Activated CD4-positive, CD25-positive, alpha-beta regulatory T cell treated with anti-CD3 and anti-CD28 coated beads, Interleukin-2, amount 50 U/mL, for 72 hours (primary cell): ENCODE data around the gene HYDIN.

Experiments used
- DNase-seq: peaks from one replicate; pipeline ENCODE4 v3.0.0; 2021

HYDIN gene

DNA sequence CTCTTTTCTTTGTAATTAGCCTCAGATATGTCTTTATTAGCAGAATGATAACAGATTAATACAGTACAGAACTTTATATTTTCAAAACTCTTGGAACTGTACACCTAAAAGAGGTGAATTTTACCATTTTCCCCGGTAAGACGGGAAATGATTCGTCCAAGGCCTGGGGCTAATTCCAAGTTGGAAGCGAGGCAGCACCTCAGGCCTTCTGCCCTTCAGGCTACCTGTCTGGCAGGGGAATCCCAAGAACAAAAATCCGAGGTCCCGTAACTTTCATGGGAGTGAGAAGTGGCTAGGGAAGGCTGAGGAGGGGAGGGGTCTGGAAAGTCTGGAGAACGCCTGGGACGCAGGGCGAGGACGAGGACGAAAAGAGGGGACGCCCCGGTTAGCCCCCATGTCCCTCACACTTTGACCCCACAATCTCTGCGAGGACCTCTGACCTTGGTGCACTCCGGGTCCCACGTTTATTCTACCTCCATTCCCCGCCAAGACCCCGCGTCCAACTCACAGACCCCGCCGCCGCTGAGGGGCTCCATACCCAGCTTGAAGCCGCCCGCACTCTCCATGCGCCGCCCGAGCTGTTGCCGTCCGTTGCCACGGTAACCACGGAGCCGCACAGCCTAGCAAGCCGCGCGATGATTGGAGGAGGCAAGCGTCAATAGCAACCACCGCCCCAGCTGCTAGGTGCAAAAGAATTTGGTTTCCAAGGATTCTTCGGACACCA, at the start of gene HYDIN:
Gene HYDIN, minus strand, starts transcription at position 601 of the 724 bp plus-strand sequence. CDS start 43,827 bp downstream, outside the sequence.
- no peak for DNase-seq

DNA sequence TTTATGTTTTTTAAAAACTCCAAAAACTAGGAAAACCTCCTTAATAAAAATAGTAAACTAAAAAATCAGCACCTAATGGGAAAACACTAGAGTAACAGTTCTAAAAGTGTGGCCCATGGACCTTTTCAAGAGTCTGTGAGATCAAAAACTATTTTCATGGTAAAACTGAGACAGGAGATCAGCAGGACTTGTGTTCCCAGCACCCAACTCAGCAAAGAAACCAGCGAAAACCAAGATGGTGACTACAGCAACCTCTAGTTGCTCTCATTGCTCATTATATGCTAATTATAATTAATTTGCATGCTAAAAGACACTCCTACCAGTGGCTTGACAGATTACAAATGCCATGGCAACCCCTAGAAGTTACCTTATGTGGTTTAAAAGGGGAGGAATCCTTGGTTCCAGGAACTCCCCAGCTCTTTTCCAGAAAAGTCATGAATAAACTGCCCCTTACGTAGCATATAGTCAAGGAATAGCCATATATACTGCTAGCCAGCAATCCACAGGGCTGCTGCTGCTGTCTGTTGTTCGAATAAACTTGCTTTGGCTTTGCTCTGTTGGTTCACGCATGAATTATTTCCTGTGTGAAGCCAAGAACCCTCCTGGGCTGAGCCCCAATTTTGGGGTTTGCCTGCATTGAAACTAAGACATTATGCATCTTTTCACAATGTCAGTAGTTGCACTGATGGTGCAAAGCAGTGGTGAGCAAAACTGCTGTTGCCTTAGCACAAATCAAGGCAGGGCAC, 46.2 kb upstream of the HYDIN start:
- no peak for DNase-seq

DNA sequence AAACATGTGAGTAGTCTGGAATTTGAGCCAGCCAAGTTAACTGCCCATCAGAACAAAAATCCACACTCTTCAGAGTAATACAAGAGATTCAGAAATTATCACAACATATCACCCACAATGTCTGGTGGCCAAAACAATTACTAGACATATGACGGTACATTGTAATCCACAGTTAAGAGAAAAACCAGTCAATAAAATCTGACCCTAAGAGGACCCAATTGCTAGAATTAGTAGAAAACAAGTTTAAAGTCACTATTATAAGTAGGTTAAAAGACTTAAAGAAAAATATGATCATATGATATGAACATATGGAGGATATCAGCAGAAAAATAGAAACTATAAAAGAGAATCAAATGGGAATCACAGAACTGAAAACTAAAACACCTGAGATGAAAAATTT, 42.9 kb upstream of the HYDIN start:
- no peak for DNase-seq

DNA sequence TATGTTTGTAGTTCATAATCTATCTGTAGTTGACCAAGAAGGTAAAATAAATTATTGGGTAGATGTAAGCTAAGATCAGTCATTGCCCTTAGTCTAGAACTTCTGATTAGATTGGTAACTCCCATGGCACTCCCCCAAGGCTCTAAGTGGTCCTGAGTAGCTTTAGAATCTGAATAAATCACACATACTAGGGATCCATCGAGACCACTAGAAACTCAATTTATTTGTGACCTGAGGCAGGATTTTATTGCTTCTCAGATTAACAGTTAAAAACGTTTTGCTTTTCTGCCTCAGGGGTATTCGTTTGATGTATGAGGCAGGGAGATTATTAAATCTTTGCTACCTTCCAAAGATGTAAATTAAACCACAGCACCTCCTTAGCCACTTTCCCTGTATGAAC, 33.8 kb upstream of the HYDIN start:
- DNase-seq = no peak

DNA sequence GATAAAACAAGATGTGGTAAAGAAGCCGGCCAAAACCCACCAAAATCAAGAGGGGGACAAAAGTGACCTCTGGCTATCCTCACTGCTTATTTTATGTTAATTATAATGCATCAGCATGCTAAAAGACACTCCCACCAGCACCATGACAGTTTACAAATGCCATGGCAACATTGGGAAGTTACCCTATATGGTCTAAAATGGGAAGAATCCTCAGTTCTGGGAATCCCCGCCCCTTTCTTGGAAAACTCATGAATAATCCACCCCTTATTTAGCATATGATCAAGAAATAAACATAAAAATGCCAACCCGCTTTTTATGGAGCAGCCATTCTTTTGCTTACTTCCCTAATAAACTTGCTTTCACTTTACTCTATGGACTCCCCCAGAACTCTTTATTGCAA, 33.1 kb upstream of the HYDIN start:
- DNase-seq = no peak

DNA sequence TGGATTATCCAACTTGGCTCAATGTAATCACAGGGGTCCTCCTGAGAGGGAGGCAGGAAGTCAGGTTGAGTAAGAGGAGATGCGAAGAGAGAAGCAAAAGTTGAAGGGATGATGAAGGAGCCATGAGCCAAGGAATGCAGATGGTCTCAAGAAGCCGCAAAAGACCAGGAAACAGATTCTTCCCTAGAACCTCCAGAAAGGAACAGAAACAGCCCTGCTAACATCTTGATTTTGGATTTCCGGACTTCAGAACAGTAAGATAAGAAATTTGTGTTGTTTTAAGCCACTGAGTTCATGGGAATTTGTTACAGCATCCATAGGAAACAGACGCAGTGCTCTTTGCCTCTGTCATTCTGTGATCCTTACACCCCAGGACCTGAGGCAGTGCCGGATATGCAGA, 31.9 kb upstream of the HYDIN start:
- no peak for DNase-seq

DNA sequence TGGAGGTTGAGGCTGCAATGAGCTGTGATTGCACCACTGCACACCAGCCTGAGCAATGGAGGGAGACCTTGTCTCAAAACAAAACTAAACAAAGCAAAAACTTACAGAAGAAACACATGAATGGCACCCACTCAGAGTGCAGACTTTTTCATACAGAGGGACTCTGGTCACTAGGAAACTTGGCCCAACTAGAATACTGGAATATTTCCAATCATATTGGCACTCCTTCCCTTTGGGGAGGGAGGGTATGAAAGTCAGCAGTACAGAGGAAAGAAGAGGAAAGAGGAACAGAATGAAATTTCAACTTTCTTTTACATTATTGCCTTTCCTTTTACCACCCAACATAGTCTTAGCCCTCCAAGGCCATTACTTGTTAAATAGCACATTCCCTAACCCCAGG, 30.5 kb upstream of the HYDIN start:
- DNase-seq = no peak

DNA sequence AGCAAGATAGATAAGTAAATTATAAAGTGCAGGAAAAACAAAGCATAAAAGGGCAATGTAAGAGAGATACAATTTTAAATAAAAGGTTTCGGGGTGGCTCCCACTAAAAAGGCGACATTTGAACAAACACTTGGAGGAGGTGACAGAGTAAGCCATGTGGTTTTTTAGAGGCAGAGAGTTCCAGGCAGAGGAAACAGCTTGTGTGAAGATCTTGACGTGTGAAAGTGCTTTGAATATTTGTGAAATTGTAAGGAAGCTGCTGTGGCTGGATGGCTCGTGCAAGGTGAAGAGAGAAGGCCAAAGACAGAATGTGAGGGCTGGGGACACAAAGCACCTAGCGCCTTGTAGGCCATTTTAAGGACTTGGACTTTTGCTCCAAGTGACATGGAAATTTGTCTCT, 28.6 kb upstream of the HYDIN start:
- no peak for DNase-seq

DNA sequence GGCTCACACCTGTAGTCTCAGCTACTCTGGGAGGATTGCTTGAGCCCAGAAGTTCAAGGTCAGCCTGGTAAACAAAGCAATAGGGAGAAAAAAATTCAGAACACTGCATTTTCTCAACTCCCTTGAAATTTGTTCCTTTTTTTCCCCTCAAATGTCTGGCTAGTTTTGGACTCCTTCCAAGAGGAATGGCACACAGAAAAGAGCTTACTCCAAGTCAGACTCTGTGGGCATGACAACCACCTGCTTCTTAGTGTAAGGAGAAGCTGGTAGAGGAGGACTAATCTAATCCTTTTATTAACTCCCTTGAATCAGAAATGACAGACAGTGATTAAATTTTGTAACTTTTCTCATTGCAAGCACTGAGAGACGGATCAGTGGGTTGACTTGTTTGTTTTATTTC, 27.9 kb upstream of the HYDIN start:
- no peak for DNase-seq

DNA sequence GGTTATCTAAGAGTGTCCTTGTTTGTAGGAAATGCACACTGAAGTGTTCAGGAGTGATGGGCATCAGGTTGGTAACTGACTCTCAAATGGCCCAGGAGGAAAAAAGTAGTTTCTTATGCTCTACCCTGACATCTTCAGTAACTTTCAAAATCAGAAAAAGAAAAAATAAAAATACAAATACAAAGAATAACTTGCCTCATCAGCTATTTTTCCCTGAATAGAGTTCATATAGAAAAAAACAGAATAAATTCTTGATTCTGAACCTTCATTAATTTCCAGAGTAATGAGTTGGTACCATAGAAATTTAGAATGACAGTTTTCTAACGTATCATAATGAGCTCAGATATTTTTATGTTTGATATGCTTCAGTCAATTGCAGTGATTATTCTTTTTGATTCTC, 27.2 kb upstream of the HYDIN start:
- no peak for DNase-seq

DNA sequence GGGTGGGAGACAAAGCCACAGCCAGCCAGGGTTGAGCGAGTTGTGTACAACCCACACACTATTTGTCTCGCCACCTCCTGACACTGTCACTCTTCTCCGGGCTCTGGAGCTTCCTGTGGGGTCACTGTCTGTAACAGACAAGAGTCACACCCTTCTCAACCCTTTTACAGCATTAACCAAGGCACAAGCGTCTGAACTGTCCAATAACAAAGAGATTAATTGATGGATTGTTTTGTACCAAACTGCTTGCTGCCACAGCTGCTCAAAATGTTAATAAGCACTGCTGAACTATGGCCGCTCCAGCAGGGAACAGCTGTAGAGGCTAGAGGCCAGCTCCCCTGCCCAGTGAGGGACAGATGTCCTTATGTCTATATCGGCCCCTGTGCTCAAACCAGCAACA, 25.2 kb upstream of the HYDIN start:
- DNase-seq = no peak

DNA sequence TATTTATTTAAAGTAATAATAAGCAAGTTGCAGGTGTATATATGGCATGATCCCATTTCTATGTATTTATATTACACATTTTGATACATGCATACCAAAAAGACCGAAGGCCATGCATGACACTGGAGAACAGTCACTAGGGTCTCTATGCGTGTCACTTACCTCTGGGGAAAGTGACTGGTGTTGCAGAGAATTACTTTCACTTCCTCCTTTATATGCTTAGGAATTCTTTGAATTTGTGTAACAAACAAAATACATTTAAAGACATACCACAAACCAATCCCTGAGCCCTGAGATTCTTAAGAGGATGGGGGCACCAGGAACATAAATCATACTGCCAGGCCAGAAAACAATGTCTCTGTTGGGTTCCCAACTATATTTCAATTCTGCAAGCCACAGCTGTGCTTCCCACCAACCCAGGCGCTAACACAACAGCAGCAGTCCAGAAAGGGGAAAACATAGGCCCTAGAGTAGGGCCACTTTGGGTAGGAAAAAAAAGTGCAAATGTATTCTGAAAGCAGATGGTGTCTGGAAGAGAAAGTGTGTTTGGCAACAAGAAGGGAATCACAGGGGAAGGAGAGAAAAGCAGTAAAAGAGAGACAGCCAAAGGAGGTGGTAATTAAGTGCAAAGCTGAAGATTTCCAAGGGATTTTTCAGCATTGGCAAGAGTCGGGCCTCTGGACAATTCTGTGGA, 24.5 kb upstream of the HYDIN start:
- no peak for DNase-seq

DNA sequence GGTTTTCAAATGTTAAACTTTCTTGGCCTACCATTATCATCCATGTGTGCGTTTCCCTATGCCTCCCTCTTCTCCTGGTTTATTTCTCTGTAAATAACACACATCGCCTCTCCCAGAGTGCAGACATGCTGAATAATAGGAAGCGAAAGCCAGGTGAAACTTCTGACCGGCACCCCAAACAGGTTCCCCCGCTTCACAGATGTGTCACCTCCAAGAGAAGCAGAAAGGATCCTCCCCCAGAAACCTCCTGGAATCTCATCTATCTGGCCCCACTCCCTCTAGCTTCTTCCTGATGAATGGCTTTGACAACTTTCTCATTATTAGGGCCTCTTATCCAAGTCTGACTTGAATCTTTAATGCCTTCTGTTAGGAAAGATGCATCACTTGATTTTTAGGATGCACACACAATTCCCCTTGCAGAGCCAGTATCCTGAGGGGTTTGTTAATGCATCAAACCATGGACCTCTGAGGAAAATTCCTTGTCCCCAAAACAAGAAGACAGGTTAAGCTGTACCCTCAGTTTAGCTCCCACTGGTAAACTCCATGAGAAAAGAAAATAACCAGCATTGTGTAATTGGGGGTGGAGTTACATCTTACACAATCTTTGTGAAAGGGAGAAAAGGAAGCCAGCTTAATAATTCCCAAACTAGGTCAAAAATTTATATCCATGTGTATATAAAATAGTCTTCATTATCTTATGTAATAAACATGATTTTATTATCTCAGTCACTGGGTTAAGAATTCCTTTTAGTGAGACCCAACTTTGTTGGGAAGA, 20.1 kb upstream of the HYDIN start:
- DNase-seq = no peak

DNA sequence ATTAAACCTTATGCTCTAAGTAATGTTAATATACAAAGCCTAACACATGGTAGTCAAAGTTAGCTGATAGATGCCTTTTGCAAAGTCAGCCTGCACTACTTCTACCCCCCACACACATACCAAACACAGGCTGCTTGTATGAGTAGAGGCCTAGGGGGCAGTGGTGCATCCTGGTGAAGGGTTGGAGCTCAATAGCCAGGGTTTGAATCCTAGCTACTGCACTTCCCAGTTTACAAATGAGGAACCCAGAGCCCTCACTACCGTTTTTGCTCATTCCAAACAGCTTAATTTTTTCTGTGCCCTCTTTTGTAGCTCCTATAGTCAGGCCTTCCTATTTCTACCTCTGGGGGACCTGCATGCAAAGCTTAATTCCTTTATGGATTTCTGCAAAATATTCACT, 18.9 kb upstream of the HYDIN start:
- no peak for DNase-seq

DNA sequence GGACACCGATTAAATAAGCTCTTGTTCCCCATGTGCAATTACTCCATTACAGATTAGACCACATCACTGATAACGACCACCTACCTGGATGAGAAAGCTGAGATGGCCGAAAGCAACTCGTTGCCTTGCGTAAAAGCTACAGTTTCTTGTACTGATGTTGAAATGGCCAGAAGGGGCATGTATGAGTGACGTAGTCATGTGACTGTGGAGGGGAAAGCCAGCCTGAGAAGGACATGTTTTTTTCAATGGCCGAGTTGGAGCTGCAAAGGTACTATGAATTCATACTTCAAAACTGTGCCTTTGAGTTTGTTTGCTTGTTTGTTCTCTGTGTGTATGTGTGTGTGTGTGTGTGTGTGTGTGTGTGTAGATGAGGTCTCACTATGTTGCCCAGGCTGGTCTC, 17.0 kb upstream of the HYDIN start:
- DNase-seq = no peak

DNA sequence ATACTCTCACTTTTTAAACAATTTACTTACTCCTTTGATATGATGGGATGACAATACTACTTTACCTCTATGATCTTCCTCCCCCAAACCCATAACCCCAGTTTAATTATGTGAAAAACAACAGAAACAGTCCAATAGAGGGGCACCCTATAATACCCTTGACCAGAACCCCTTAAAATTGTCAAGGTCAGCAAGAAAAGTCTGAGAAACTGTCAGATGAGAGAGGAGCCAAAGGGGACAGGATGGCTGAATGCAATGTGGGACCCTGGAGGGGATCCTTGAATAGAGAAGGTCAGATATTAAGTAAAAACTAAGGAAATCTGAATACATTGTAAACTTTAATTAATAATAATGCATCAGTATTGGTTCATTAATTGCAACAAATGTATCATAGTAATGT, 15.8 kb upstream of the HYDIN start:
- no peak for DNase-seq

DNA sequence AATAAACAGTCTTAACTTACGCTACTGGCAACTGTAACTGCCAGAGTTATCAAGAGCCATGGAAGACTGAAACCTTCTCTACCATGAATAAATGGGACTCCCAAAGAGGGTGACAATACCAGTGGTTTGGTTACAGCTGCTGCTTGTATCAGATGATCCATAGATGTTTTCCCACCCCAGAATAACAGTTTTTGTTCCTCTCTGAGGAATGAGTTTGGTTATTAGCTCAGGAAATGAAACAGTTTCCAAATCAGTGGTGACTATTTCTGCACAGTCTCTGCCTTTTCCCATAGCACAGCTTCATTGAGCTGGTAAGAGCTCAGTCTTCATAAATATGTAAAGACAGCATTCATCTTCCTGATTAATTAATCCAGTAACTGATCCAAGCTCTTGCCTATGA, 14.0 kb upstream of the HYDIN start:
- DNase-seq = no peak

DNA sequence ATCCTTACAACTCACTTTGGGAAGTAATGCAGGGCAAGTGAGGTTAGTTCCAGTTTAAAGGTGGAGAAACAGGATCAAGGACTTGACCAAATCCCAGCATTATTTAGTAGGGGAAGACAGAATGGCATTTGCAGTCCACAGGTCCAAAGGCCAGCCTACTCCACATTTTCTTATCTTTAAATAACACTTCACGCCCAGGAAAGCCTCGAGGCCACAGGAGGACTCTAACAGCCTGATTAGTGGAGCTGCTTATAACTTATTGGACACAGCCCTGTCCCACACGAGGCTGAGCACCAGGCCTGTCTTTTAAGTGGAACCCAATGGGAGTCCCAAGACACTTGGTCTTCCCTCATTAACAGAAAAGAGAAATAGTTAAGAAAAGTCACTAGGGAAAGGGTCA, 12.1 kb upstream of the HYDIN start:
- DNase-seq = no peak

DNA sequence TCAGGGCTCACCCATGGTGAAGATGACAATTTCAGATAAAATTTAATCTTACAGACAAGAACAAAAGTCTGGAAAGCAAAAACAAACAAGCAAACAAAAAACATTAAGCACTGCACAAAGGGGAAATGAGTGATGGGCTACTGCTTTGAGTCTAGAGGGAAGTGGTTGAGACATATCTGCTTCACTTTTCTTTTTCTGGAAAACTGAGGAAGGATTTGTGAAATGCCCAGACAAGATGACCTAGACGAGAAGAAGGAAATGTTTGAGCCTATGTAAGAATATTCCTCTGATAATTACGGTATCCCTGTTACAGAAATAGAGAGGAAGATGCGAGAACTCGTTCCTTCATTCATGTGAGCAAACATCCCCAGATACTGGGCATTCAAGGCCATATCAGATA, 11.5 kb upstream of the HYDIN start:
- DNase-seq = no peak

DNA sequence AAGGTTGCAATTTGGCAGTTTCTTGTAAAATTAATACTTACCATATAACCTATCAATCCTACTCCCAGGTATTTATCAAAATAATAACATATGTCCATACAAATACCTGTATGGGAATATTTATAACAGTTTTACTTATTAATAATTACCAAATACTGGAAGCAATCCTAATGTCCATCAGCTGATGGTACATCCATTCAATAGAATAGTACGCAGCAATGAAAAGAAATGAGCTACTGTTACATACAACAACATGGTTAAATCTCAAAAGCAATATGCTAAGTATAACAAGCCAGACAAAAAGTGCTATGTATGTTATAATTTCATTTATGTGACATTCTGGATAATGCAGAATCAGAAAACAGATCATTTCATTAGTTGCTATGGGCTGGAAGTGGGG, 1.2 kb downstream of the HYDIN start:
- no peak for DNase-seq

DNA sequence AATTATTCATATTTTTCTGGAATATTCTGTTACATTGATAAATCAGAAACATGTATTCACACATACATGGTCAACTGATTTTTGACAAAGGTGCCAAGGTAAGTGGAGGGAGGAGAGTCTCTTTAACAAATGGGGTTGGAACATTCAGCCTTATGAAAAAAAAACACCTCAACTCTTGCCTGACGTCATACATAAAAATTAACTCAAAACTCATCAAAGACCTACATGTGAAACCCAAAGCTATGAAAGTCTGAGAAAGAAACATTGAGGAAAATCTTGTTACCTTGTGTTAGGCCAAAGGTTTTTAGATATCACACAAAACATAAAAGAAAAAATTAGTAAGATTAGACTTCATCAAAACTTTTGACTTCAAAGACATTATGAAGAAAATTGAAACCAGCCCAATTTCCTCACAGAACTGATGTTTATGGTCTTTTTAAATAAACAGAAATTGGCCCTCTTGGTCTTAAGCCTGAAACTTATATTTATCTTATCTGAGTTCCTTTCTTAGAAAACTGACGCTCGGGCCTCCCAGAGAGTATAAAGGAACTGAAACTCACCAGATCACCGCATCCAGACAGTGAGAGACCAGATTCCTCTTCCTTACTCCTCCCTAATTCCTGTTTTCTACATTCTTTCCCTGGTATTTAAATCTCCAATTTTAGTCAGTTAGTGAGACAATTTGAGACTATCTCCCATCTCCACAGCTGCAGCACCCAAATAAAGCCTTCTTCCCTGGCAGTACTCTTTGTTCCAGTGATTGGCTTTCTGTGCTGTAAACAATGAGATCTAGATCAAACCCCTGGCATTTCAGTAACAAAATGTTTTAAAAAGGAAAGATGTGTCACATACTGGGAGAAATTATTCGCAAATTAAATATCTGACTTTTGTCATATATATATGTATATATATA, 4.0 kb downstream of the HYDIN start:
- no peak for DNase-seq

DNA sequence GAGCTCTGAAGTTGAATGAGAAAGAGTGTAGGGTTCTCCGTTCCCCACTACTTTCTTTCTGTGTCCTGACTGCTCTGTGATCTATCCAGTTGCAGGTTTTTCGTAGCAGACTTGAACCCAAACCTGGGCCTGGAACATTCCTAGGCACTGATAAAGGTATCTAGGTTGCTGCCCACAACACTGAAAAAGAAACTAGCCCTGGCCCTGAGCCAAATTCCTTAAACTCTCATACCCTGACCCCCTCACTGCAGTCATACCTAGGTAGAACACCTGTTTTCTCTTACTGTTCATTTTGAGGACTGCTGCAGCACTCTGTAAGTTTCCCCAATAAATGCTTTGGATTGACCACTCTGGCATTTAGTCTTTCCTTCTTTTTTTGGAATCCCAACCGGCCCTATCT, 5.4 kb downstream of the HYDIN start:
- no peak for DNase-seq
